Tibial nerve (tissue), 4 donors: Measurements from ENCODE around the gene SLC4A8. TPM values are rescaled to one million over a fixed set of nuclear protein-coding genes. Genes with fewer than 3 reads are reported as not detected.

ENCODE experiments used
- DNase-seq, 2 donors: peaks; one replicate each; pipeline ENCODE4 v3.0.0-alpha.2; 2019; ENCODE audit warnings: low spot score in 2 of 2
- H3K27ac ChIP-seq, 4 donors: fragments of 200-600 bp; sonication (generic) in 3 of 4; one replicate each; pipeline ENCODE4 v1.5.1; 2017 to 2019; ENCODE audit warnings: mild to moderate bottlenecking in 1 of 4
- H3K27me3 ChIP-seq, 2 donors: fragments of 200-600 bp; sonication (generic) in 1 of 2; one replicate each; pipeline versions ENCODE4 v1.5.1 to v1.6.0; 2017 to 2019
- H3K36me3 ChIP-seq, 3 donors: fragments of 200-600 bp; sonication (generic); one replicate each; pipeline ENCODE4 v1.5.1; 2018 to 2019
- H3K4me1 ChIP-seq, 4 donors: fragments of 200-600 bp; sonication (generic) in 3 of 4; one replicate each; pipeline ENCODE4 v1.5.1; 2017 to 2019
- H3K4me3 ChIP-seq, 4 donors: fragments of 200-600 bp; sonication (generic) in 3 of 4; one replicate each; pipeline ENCODE4 v1.5.1; 2017 to 2019; ENCODE audit warnings: mild to moderate bottlenecking in 1 of 4, moderate library complexity in 1 of 4
- H3K9me3 ChIP-seq, 4 donors: fragments of 200-600 bp; sonication (generic) in 3 of 4; one replicate each; pipeline ENCODE4 v1.5.1; 2017 to 2019
- EP300 ChIP-seq, 2 donors: sonication (generic); formaldehyde crosslinking; IDR thresholded peaks; one replicate each; pipeline ENCODE4 v1.6.1; 2017; ENCODE audit warnings: antibody characterized with exemption in 2 of 2, mild to moderate bottlenecking in 1 of 2
- POLR2A ChIP-seq, 2 donors: fragments of 450-650 bp; IDR thresholded peaks; one replicate each; pipeline ENCODE4 v1.6.1; 2017; ENCODE audit warnings: antibody characterized with exemption in 2 of 2, mild to moderate bottlenecking in 2 of 2, moderate library complexity in 2 of 2
- WGBS, 2 donors: methylation state at CpG; one replicate each; pipeline ENCODE4 v1.1.5; 2018; 5-methylcytosine and 5-hydroxymethylcytosine counted together
- total RNA-seq, 4 donors: library from RNA; depleted of rRNA; stranded (reverse); fragments of >200 nt; gene quantifications; one replicate each; pipeline ENCODE4 v1.1.0, GENCODE V29; 2016
- TF ChIP-seq, protein P1 (sequence below), 5 experiments: fragments of 200-600 bp in 3 of 5; fragments of 450-650 bp in 2 of 5; sonication (generic) in 3 of 5; IDR thresholded peaks; one replicate each; pipeline ENCODE4 v1.5.1; 2016 to 2019; ENCODE audit warnings: antibody characterized with exemption in 5 of 5, mild to moderate bottlenecking in 3 of 5, moderate library complexity in 2 of 5

SLC4A8 gene
- total RNA-seq, 4 donors from 2014 or later: 0.59 to 5.7 (median 1.5) TPM

- Histone ChIP-seq H3K9me3 (no peaks in the 10 kb centered on the region), H3K27ac (no peak overlapping the region), H3K4me1 (peaks cover 0 to 14% (median 5%) of the 10 kb centered on the region in 4 donors), H3K36me3 (no peaks in the 10 kb centered on the region), H3K27me3 (peaks cover 0 to 22% of the 10 kb centered on the region in 2 donors), H3K4me3 (no peak overlapping the region)
- WGBS, 2 donors: 90 to 94% methylated on average over 4 of the region's 4 CpGs
- DNase-seq: no peak
- TF ChIP-seq EP300 (IDR thresholded peaks at IDR 0.05) (no peak), POLR2A (IDR thresholded peaks at IDR 0.05) (no peak)
- TF ChIP-seq, protein P1, sequence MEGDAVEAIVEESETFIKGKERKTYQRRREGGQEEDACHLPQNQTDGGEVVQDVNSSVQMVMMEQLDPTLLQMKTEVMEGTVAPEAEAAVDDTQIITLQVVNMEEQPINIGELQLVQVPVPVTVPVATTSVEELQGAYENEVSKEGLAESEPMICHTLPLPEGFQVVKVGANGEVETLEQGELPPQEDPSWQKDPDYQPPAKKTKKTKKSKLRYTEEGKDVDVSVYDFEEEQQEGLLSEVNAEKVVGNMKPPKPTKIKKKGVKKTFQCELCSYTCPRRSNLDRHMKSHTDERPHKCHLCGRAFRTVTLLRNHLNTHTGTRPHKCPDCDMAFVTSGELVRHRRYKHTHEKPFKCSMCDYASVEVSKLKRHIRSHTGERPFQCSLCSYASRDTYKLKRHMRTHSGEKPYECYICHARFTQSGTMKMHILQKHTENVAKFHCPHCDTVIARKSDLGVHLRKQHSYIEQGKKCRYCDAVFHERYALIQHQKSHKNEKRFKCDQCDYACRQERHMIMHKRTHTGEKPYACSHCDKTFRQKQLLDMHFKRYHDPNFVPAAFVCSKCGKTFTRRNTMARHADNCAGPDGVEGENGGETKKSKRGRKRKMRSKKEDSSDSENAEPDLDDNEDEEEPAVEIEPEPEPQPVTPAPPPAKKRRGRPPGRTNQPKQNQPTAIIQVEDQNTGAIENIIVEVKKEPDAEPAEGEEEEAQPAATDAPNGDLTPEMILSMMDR (IDR thresholded peaks at IDR 0.05): no peak
Observed at GRCh38 chr12:51428256-51428655, 3.6 kb downstream of the SLC4A8 start.

- Histone ChIP-seq H3K9me3 (no peaks in the 10 kb centered on the region), H3K36me3 (no peaks in the 10 kb centered on the region), H3K27ac (no peak overlapping the region), H3K27me3 (peaks cover 0 to 8% of the 10 kb centered on the region in 2 donors), H3K4me3 (no peak overlapping the region), H3K4me1 (peaks cover 0 to 7% (median 2%) of the 10 kb centered on the region in 4 donors)
- TF ChIP-seq EP300 (IDR thresholded peaks at IDR 0.05) (no peak), POLR2A (IDR thresholded peaks at IDR 0.05) (no peak)
- TF ChIP-seq, protein P1 (IDR thresholded peaks at IDR 0.05): no peak
- 93 to 96% methylated on average over 4 of the region's 4 CpGs for WGBS, 2 donors
- no peak for DNase-seq
Observed at GRCh38 chr12:51429700-51430099, 5.1 kb downstream of the SLC4A8 start.

GRCh38 chr12:51430196-51430895 lies 5.7 kb downstream of the SLC4A8 start:
- TF ChIP-seq EP300 (IDR thresholded peaks at IDR 0.05) (no peak), POLR2A (IDR thresholded peaks at IDR 0.05) (no peak)
- TF ChIP-seq, protein P1 (IDR thresholded peaks at IDR 0.05): no peak
- Histone ChIP-seq H3K4me3 (no peak overlapping the region), H3K27me3 (peaks cover 0 to 2% of the 10 kb centered on the region in 2 donors), H3K4me1 (peaks cover 0 to under 1% (median 0%) of the 10 kb centered on the region in 4 donors), H3K9me3 (no peaks in the 10 kb centered on the region), H3K36me3 (no peaks in the 10 kb centered on the region), H3K27ac (no peak overlapping the region)
- WGBS, 2 donors: 65 to 69% methylated on average over 4 of the region's 4 CpGs
- DNase-seq: no peak

GRCh38 chr12:51432921-51433320 lies 8.3 kb downstream of the SLC4A8 start:
- DNase-seq: no peak
- Histone ChIP-seq H3K9me3 (no peaks in the 10 kb centered on the region), H3K27me3 (no peaks in the 10 kb centered on the region), H3K36me3 (no peaks in the 10 kb centered on the region), H3K4me1 (no peaks in the 10 kb centered on the region), H3K27ac (no peak overlapping the region), H3K4me3 (no peak overlapping the region)
- 70 to 81% methylated on average over 2 of the region's 2 CpGs for WGBS, 2 donors
- TF ChIP-seq, protein P1 (IDR thresholded peaks at IDR 0.05): no peak
- TF ChIP-seq POLR2A (IDR thresholded peaks at IDR 0.05): no peak
- no peak for TF ChIP-seq EP300 (IDR thresholded peaks at IDR 0.05)

DNA sequence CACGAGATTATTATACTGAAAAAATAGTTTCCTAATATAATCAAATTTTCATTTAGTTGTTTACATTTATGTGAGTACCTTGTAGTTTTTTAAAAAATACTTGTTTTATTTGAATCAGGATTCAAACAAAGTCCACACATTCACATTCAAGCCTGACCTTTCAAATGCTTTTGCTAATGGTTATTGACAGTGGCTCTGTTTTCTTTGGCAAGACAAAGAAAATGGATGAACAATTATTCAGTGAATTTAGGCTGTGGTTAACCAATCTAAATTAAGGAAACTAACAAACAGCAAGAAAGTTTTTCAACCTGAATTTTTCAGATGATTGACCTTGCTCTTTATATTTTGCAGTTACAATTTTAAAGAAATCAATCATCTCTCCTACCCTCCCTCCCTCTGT lies 9.7 kb downstream of the SLC4A8 start:
- H3K4me1 ChIP-seq: no peaks in the 10 kb centered on the region
- DNase-seq: no peak
- TF ChIP-seq EP300 (IDR thresholded peaks at IDR 0.05): no peak
- no peak overlapping the region for H3K27ac ChIP-seq
- H3K9me3 ChIP-seq: no peaks in the 10 kb centered on the region
- H3K4me3 ChIP-seq: no peak overlapping the region
- 42 to 46% methylated on average over 1 of the region's 1 CpG for WGBS, 2 donors
- H3K36me3 ChIP-seq: no peaks in the 10 kb centered on the region
- H3K27me3 ChIP-seq: no peaks in the 10 kb centered on the region
